ENCODE measurements around the gene GH2.

GH2 gene

DNA sequence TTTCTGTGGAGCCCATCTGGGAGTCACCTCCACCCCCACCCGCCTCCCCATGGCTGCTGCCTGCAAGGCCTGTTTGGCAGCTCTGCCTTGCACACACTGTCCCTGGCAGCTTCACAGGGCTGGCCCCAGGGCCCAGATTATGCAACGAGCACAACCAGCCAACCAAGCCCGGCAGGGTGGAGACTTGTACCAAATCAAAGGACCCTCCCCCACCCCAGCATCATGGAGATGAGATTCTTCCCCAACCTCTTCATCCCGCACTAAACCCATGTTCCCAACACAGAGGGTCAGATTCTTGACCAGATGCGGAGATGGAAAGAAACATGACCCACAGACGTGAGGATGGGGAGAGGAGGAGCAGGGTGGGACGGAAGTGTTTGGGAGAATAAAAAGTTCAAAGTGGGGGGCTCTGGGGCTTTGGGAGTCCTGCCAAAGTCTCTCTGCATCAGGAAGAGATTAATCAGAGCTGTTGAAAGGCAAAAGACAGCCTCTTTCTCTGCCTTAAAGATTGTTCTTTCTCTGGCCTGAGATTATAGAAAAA is 43.0 kb downstream of the GH2 start:
- no peak for DNase-seq

DNA sequence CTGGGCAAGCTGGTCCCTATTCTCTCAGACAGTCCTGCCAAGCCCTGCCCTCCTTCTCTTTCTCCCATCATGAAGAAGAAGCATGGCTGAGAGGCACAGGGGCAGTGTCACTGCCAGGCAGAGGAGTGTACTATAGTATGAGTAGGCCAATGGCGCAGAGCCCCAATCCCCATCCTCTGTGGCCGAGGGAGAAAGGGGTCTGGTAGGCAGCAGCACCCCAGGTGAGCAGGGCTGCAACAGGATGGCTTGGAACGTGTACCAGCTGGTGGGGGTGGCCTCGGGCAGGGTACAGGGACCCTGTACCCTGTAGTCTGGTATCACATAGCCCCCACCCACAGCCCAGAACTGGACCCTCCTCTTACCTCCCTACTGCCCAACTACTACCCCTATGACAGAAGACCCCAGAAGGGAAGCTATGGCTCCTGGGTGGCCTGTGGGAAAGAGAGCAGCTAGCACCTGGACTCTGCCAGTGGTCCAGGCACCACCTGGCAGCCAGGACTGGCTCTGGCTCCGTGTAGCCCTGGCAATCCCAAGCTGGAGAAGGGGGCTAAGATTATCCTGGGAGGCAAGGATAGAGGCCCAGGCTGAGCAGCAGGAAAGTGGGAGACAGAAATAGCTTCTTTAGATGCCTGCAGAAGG is 43.7 kb downstream of the GH2 start:
- no peak for DNase-seq

DNA sequence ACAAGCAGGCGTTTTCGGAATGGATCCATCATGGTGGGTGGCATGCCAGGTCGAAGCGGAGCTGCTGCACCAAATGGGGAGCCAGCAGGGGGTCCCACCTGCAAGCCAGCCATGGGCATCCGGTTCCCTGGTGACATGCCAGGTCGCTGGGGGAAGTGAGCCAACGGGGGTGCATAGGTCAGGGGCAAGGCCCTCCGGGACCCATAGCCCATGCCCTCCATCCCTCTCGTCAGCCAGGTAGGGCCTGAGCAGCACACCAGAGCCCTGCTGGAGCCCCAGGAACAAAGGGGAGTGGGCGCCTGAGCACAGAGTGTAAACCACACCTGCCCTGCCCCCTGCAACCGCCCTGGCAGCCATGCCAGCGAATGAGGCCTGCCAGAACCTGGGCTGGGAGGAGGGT is 44.3 kb downstream of the GH2 start:
- no peak for DNase-seq

DNA sequence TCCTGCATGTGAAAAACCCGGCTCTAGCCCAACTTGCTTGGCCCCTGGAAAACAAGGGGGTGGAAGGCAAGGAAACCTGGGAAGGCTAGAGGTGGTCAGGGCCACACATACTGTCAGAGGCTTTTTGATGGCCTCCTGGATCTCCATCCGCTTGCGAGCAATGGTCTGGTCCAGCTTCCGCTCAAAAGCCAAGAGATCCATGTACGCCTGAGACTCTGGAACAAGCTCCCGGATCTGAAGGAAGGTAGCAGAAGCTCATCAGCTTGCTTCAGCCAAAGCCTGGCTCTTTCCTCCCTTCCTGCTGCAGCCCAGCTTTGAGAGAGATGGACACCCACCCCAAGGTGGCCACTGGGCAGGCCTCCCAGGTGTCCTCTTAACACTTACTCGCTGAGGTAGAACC is 44.9 kb downstream of the GH2 start:
- no peak for DNase-seq

DNA sequence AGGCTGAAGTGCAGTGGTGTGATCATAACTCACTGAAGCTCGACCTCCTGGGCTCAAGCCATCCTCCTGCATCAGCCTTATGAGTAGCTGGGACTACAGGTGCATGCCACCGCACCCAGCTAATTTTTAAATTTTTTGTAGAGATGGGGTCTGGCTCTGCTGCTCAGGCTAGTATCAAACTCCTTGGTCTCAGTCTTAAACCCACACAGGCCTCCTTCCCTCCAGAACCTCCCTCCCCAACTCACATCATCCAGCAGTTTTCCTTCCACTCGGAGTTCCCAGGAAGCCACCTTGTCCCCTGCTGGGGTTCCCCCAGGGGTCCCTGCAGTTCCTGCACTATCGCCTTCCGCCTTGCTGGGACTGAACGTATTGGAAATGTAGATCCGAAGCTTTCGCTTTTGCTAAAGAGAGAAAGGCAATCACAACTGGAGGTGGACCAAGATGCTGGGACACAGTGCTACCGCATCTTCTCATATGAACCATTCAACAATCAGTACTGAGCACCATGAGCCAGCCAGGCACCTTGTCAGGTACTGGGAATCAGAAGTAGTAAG is 46.5 kb downstream of the GH2 start:
- no peak for DNase-seq

DNA sequence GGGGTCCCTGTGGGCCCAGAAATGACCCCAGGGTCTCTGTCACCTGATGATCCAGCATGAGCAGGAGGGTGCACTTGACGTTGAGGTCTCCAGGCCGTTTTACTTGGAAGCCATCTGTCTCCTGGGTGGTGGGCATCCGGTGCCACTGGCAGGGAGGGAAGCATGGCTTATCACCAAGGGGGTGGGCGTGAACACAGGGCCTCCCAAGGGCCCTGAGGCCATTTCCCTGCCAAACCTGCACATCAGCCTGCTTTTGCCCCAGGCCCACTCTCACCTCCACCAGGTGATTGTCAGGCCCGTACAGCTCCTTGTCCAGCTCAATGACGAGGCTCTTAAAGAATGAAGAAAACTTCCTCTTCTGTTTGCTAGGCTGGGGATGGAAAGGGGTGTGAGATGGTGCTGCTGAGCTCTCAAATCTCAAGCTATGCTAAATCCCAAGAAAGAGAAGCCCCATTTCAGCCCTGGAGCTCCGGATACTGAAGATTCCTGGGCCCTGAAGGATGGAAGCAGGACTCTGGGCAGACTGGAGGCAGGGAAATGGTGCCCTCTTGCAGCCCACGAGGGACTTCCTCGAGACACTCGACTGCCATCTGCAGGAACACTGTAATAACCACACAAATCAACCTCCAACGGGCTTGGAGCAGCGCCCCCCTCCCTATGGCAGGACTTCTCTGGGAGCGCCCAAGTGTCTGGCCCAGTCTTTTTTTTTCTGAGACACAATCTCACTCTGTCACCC is 47.1 kb downstream of the GH2 start:
- peak; percentile 53 to 57 for DNase-seq

DNA sequence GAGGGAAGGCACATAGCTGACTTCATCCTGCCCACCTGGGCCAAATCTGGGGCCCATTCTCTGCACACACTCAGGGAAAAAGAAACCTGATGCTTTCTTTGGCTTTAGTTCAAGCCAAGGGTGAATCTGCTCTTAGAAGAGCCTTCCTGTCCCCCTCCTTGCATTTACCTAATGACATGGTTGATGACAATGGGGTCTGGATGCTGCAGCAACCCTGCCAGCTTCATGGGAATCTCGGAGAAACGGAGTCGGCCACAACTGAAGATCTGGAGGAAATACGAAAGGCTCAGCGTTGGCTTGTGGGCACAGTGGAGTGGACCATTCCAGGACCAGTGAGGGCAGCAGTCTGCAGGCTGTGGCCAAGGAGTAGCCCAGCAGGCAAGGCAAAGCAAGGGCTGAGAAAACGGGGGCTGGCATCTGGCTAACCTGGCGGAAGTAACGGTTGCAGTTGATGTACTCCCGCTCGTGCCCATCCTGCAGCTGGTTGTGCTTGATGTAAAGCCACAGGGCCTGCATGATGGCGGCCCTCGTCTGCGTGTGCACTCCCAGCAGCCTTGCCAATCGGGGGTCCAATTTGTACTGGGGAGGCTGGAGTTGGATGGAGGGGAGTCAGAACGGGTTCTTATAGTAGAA is 47.9 kb downstream of the GH2 start:
- DNase-seq = no peak

DNA sequence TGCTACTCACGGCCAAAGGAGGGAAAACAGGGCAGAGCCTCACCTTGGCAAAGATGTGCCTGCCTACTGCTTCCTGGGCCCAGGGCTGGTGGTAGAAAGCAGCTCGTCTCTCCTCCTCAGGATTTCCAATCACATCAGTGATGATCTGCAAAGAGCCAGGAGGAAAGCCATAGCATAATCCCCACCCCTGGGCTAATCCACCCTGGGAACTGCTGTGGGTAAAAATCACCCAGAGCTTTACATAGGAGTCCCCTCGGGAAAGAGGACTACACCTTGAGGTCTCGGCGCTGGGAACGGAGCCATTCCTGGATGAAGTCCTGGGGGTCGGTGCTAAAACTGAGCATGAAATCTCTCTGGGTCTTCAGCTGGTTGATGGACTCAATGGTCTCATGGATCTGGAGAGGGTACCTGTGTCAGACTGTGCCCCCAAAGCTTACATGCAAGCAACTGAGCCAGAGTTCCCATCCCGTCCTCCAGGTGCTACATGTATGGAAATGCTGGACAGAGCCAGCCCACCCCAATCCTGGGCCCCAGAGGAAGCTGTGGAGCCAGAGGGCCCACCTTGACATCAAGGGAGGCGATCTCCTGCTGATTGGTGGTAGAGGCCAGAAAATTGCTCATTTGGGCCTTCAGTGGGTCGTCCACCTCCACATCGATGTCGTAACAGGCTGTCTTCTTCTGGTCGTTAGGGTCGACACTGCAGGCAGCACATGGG is 48.6 kb downstream of the GH2 start:
- no peak for DNase-seq

DNA sequence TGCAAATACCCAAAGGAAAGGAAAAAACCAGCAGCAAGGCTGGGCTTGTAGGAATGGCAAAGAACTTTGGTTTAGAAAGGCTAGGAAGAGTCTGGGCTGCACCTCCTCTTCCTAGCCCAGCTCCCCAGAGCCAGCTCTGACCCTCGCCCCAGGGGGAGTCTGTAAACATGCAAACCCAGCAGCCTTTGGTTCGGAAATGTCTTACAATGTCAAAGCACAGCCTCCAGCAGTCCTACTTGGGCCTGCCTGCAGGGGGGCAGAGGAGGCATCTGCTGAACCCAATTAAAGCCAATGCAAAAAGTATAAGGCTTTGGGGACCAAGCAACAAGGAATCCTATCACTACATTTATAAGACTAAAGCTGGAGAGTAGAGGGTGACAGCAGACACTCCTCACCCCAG is 49.3 kb downstream of the GH2 start:
- DNase-seq = no peak

DNA sequence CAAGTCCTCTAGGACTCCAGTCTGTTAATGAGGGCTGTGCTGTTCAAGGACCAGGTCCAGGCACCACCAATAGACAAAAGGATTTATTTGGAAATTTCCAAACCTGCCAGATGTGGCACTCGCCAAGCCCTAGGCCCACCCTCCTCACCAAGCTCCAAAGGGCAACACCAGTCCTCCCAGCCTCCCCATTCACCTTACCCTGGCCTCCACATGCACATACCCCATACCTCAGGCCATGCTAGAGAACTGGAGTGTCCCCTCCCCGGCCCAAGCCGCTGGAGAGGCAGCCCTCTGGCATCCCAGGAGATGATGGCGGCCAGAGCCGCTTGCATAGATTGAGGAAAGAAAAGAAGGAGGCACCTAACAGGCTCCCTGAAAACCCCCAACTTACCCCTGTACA is 49.7 kb downstream of the GH2 start:
- no peak for DNase-seq

DNA sequence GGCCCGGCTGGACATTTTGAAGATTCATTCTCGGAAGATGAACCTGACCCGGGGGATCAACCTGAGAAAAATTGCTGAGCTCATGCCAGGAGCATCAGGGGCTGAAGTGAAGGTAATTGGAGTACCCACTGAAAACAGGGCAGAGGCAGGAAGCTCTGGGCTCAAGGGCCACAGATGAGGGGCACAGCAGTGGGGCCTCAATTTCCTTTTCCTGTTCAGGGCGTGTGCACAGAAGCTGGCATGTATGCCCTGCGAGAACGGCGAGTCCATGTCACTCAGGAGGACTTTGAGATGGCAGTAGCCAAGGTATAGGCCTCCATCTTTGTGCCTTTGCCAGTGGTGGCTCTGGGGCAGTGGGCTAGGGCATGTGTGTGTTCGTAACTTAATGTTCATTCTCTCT is 50.2 kb downstream of the GH2 start:
- DNase-seq = no peak

DNA sequence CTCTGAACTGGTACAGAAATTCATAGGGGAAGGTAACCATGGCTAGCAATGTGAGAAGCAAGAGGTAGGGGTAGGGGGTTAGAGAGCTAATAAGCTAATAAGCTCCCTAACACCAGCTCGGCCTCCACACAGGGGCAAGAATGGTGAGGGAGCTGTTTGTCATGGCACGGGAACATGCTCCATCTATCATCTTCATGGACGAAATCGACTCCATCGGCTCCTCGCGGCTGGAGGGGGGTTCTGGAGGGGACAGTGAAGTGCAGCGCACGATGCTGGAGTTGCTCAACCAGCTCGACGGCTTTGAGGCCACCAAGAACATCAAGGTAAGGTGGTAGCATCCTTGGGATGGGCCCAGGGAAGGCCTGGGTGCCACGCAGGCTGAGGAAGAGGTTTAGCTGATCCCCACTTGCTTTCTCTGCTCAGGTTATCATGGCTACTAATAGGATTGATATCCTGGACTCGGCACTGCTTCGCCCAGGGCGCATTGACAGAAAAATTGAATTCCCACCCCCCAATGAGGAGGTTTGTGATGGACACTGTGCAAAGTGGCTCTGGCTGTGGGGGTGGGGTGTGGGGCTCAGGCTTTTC is 50.7 kb downstream of the GH2 start:
- DNase-seq = no peak

DNA sequence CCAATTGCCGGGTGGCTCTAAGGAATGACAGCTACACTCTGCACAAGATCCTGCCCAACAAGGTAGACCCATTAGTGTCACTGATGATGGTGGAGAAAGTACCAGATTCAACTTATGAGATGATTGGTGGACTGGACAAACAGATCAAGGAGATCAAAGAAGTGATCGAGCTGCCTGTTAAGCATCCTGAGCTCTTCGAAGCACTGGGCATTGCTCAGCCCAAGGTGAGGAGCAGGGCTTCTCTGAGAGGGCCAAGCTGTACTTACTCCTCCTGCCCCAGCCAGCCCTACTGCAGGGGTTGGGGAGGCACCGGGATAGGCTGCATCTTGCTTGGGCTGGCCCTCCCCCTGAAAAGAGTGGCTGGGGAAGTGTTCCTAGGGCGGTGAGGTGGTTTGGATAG is 51.5 kb downstream of the GH2 start:
- no peak for DNase-seq

Data from stimulated activated CD4-positive, alpha-beta T cell treated with anti-CD3 and anti-CD28 coated beads, Interleukin-2, amount 100 ng/mL, for 48 hours (primary cell).